GM21576 (cell line): ENCODE data around the gene UQCRHL.
"Not testable (repeated sequence)": the region's sequence is repeated elsewhere in the genome, so short reads cannot be mapped to it uniquely, and the experiment has no call there.

Experiments used
- ATAC-seq: cut with Tn5 transposase; IDR thresholded peaks from one replicate; pipeline ENCODE4 v1.9.1; 2021; ENCODE audit warnings: mild to moderate bottlenecking, moderate library complexity; ENCODE audit not compliant: unreplicated experiment

Gene UQCRHL

DNA sequence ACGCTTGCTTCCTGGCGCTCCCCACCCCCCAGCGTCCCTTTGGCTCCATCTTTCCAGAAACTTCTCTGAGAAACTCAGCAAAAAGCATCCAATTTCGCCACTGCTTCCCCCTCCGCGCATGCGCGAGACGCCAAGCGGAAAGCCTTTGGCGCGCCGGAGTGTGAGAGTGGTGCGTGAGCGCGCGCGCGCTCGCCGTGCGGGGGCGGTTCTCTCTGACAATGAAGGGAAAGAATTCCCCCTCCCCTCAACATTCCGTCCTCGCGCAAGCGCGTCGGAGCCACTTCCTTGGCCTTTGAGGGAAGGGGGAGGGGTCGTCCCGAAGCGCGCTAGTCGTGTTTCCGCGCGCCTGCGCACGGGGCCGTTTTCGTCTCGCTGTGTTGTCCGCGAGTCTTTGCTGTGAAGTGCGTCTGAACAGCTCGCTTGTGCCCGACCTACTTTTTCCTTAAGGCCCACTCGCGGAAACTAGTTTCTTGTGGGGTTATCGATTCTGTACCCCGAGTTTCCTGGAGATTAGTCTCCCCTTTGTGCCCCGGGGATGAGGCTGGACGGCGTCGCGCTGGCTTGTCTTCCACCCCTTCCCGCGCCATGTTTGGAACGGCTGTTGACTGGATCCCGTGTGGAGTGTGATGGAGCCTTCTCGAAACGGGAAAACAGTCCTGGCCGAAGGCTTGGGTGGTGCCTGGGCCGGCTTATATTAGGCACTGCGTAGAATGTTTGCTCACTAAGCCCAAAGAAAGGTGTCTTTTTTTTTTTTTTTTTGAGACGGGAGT is 28.5 kb upstream of the UQCRHL start:
- ATAC-seq = peak; percentile 29

GRCh38 chr1:15835205-15835740 is 27.8 kb upstream of the UQCRHL start:
- ATAC-seq = peak; percentile 8

DNA sequence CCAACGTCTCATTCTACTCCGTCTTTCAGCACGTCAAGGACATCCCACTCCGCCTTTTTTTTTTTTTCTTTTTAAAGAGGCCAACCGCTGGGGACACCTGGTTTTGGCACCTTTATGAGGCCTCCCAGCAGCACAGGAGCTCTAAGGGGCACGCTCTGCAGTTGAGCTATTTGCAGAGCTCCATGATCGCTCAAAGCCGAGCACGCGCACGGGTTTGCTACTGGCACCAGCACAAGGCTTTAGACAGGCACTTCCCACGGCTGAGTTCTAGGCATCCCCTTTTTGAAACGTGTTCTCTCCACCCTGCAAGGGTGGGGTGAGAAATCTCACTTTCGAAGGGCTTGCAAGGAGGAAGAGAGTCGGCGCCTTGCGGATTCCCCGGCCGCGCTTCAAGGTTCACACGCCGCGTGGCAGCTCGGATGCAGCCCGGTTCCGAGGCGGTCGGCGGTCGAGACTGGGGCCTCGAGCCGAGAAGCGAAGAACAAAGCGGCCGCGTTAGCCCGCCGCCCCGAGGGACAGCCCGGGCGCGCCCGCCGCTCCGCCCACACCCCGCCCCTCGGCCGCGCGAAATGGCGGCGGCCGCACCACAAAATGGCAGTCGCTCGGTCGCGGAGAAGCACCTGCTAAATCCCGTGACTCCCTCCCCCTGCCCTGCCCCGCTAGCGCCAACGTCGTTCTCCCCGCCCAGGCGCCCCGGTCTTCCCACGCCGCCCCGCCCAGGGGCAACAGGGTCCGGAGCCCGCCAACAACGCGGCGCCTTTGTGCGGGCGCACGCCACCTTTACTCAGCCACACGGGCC is 27.2 kb upstream of the UQCRHL start:
- peak; percentile 32 for ATAC-seq

- ATAC-seq = no peak
Measured at GRCh38 chr1:15833842-15834405, 26.5 kb upstream of the UQCRHL start.

DNA sequence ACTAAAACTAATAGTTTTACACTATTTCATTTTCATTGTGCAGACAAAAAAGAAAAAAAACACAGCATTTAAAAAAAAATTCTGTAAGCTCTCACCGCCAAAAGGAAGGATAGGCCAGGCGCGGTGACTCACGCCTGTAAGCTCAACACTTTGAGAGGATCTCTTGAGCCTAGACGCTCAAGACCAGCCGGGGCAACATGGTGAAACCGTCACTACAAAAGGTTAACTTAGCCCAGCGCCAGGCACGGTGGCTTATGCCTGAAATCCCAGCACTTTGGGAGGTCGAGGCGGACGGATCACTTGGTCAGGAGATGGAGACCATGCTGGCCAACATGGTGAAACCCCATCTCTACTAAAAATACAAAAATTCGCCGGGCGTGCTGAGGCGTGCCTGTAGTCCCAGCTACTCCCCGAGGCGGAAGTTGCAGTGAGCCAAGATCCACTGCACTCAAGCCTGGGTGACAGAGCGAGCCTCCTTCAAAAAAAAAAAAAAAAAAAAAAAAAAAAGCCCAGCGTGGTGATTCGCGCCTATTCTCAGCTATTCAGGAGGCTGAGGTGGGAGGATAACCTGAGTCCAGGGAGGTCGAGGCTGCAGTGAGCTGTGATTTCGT is 25.7 kb upstream of the UQCRHL start:
- no peak for ATAC-seq

- no peak for ATAC-seq
Measured at GRCh38 chr1:15830258-15830657, 22.8 kb upstream of the UQCRHL start.

GRCh38 chr1:15828931-15829330 is 21.5 kb upstream of the UQCRHL start:
- not testable (repeated sequence) for ATAC-seq

DNA sequence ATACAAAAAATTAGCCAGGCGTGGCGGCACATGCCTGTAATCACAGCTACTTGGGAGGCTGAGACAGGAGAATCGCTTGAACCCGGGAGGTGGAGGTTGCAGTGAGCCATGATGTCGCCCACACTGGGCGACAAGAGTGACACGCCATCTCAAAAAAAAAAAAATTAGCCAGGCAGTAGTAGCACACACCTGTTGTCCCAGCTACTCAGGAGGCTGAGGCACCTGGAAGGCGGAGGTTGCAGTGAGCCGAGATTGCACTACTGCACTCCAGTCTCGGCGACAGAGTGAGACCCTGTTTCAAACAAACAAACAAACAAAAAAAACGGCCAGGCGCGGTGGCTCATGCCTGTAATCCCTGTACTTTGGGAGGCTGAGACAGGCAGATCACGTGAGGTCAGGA is 20.1 kb upstream of the UQCRHL start:
- ATAC-seq = not testable (repeated sequence)

- no peak for ATAC-seq
Measured at GRCh38 chr1:15826810-15827507, 19.5 kb upstream of the UQCRHL start.

DNA sequence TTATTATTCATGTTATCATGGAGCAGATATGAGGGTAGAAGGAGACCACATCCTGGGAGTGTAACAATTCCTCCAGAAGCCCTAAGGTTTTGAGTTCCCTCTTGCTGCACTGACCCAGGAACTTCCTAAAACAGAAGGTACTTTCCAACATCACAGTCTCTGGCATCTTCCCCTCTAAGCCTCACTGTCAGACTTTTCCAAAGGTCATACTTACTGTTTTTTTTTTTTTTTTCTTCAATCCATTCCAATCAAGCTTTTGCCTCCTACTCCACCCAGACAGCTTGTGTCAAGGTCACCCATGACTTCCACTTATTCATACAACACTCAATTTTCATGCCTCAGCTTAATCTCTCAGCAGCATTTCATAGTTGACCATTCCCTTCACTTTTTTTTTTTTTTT is 18.4 kb upstream of the UQCRHL start:
- no peak for ATAC-seq

DNA sequence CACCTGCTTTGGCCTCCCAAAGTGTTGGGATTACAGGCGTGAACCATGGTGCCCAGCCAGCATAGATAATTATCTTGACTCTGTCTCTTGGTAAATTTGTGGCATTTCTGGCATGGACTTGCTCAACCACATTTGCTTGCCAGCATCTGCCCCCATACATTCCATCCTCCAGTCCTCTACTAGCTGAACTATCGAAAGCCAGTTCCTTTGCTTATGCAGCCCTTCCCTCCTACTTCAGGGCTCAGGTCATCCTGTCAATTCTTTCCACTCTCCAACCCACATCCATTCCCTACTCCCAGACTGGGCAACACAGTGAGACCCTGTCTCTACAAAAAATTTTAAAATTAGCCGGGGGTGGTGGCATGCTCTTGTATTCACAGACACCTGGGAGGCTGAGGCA is 13.0 kb upstream of the UQCRHL start:
- ATAC-seq = no peak

DNA sequence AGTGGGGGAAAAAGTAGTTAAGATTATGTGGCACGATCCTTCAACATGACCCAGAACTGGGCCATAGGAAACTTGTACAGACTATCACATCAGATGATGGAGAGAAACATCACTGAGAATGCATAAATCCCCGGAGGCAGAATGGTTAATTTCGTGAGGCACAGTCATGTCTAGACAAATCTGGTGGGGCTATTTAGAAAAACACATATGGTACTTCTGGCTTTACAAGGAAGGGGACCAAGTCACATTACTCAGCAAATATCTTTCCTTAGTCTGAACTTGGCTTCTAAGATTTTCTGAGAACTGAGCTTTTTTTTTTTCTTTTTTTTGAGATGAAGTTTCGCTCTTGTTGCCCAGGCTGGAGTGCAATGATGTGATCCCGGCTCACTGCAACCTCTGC is 9.2 kb upstream of the UQCRHL start:
- ATAC-seq = no peak

- no peak for ATAC-seq
Measured at GRCh38 chr1:15810073-15810472, 2.6 kb upstream of the UQCRHL start.

- no peak for ATAC-seq
Measured at GRCh38 chr1:15808955-15809354, 1.5 kb upstream of the UQCRHL start.

DNA sequence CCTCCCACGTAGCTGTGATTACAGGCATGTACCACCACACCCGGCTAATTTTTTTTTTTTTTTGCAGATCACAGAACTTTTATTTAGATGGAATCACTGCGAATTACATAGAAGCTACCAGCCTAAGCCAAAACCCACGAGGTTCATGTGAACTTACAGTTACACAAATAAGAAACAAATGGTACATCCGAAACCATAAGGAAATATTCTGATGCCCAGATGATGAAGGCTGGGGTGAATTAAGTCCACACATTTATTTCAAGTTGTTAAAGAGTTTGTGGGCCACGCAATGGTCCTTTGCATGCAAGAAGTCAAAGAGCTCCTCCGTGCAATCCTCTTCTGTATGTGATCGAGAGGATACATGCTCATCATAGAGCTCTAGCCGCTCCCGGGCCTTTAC is 328 bp downstream of the UQCRHL start:
- no peak for ATAC-seq

DNA sequence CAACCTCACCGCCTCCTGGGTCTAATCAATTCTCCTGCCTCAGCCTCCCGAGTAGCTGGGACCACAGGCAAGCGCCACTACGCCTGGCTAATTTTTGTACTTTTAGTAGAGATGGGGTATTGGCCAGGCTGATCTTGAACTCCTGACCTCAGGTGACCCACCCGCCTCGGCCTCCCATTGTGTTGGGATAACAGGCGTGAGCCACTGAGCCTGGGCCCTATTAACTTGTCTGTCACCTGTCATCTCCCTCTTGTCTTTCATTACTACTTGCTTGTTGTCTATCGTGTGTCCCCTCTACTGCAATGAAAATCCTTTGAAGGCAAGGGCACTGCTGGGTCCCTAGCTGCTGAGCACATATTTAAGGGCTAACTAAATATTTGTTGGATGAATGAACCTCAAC is 3.4 kb downstream of the UQCRHL start:
- no peak for ATAC-seq

DNA sequence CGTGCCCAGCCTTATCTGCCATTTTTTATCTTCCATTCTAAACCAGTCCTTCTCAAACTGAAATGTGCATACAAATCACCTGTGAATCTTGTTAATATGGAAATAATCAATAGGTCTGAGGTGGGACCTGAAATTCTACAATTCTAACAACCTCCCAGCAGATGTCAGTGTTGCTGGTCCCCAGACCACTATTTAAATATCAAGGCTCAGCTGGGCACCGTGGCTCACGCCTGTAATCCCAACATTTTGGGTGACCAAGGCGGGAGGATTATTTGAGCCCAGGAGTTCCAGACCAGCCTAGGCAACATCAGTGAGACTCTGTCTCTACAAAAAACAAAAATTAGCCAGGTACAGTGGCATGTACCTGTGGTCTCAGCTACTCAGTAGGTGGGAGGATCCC is 4.1 kb downstream of the UQCRHL start:
- ATAC-seq = no peak

DNA sequence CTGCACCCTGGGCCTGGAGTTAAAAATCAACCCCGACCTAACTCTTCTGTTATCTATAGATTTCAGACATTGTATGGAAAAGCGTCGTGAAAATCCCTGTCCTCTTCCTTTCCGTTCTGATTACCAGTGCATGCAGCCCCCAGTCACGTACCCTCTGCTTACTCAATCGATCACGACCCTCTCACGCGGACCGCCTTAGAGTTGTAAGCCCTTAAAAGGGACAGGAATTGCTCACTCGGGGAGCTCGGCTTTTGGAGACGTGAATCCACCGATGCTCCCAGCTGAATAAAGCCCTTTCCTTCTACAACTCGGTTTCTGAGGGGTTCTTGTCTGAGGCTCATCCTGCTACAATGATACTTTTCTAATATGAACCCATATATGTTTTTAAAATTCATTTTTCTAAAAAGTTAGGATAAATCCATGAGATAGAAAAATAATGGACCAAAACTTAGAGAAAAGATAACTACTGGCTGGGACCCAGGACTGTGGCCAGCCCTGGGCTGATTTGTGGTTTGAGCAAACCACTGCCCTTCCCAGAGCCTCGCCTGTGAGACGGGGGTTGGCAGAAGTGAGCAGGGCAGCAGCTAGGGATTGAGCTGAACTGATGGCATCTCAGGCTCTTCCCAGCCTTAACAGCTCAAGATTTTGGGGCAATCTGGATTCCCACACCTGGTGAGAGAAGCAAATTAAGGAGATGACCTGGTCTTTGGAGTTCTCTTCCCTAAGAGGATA is 5.0 kb downstream of the UQCRHL start:
- no peak for ATAC-seq

DNA sequence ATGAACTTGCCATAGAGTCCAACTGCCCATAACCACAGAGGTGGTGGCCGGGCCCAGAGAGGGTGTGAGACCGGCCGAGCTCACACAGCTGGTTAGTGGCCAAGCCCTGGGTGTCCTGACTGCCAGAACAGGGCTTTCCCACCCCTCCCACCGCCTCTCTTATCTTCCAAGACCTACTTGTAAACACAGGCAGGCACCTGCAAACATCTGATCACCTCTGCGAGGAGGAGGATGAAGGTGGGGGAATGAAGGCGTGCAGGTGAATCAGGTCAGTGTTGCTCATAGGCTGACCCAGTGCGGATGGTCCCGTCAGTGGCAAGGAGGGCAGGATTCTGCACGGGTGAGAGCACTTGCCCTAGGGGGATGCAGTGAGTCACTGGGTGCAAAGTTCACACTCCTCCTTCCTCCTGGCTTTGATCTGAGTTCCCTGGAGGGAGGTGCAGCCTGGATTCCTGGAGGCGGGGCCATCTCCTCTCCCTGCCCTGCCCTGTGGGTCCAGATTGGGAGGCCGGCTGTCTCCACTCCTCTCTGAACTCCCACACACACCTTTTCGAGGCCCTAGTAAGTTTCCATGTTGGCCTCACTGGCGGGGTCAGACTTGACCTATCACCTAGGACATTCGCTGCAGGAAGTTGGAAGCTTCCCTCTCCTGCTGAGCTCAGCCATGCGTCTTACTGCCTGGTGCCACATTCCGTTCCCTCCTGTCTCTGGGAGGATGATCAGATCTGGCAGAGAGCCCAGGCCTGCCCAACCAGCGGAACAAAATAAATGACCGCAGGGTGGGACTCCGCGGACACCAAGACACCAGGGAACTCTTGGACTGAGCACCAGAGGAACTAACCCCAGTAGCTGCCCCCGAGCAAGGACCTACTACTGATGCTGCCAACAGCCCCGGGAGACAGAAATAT is 7.3 kb downstream of the UQCRHL start:
- no peak for ATAC-seq
